Keratinocyte (primary cell): ENCODE measurements around the gene BMPER. TPM values are rescaled to one million over a fixed set of nuclear protein-coding genes. Genes with fewer than 3 reads are reported as not detected.

Source experiments
- DNase-seq: peaks from one replicate; pipeline ENCODE4 v3.0.0-alpha.2; 2011; ENCODE audit warnings: low read depth, missing footprints, low spot score
- FAIRE-seq: peaks from 2 replicates; lab custom pipeline; 2011; peaks lifted over from hg19 to GRCh38; lab: Jason Lieb, UNC
- H2AFZ ChIP-seq: 2 replicates; pipeline ENCODE4 v1.6.0; 2012; ENCODE audit warnings: low read length, control low read depth, inconsistent platforms; ENCODE audit not compliant: control insufficient read depth
- H3K27ac ChIP-seq: 2 replicates; pipeline ENCODE4 v1.5.1; 2011; ENCODE audit warnings: low read length; ENCODE audit not compliant: control insufficient read depth, insufficient read depth
- H3K27me3 ChIP-seq: 3 replicates; pipeline ENCODE4 v1.6.0; 2011; ENCODE audit warnings: low read length; ENCODE audit not compliant: control insufficient read depth, insufficient read depth; ENCODE audit errors: extremely low read depth
- H3K36me3 ChIP-seq, 2 experiments: 2 replicates in 1 of 2; 3 replicates in 1 of 2; pipeline ENCODE4 v1.5.1; 2011; ENCODE audit warnings: low read length in 2 of 2, mild to moderate bottlenecking in 1 of 2; ENCODE audit not compliant: control insufficient read depth in 2 of 2, insufficient read depth in 2 of 2; ENCODE audit errors: extremely low read depth in 1 of 2
- H3K4me1 ChIP-seq: 3 replicates; pipeline ENCODE4 v1.5.1; 2011; ENCODE audit warnings: low read length; ENCODE audit not compliant: control insufficient read depth, insufficient read depth; ENCODE audit errors: extremely low read depth
- H3K4me2 ChIP-seq: 3 replicates; pipeline ENCODE4 v1.6.0; 2011; ENCODE audit warnings: low read depth, low read length; ENCODE audit not compliant: control insufficient read depth, insufficient read depth; ENCODE audit errors: extremely low read depth
- H3K4me3 ChIP-seq, 3 experiments: fragments of 200-600 bp in 1 of 3; sonication (generic) in 1 of 3; 2 replicates in 2 of 3; 3 replicates in 1 of 3; pipeline ENCODE4 v1.5.1; 2011 to 2016; ENCODE audit warnings: low read length in 3 of 3, mild to moderate bottlenecking in 3 of 3, control low read depth in 2 of 3, inconsistent platforms in 1 of 3, low read depth in 1 of 3, mixed read lengths in 1 of 3, mixed run types in 1 of 3, moderate library complexity in 1 of 3; ENCODE audit not compliant: control insufficient read depth in 2 of 3, insufficient read depth in 2 of 3; ENCODE audit errors: extremely low read depth in 1 of 3
- H3K79me2 ChIP-seq: 2 replicates; pipeline ENCODE4 v1.6.0; 2012; ENCODE audit warnings: low read length; ENCODE audit not compliant: control insufficient read depth, insufficient read depth
- H3K9ac ChIP-seq: 3 replicates; pipeline ENCODE4 v1.6.0; 2011; ENCODE audit warnings: low read length; ENCODE audit not compliant: control insufficient read depth, insufficient read depth; ENCODE audit errors: extremely low read depth
- H3K9me1 ChIP-seq: 3 replicates; pipeline ENCODE4 v1.6.0; 2011; ENCODE audit warnings: low read length; ENCODE audit not compliant: control insufficient read depth, insufficient read depth; ENCODE audit errors: extremely low read depth
- H3K9me3 ChIP-seq: 2 replicates; pipeline ENCODE4 v1.5.1; 2012; ENCODE audit warnings: low read depth, low read length; ENCODE audit not compliant: control insufficient read depth
- H4K20me1 ChIP-seq: 3 replicates; pipeline ENCODE4 v1.6.0; 2011; ENCODE audit warnings: low read length; ENCODE audit not compliant: control insufficient read depth, insufficient read depth; ENCODE audit errors: extremely low read depth
- EZH2 ChIP-seq: IDR thresholded peaks from one replicate; pipeline ENCODE4 v1.6.1; 2012; ENCODE audit warnings: inconsistent platforms, mild to moderate bottlenecking, low read length, moderate library complexity
- dilution Hi-C: fragments of 300-500 bp; cut with MboI; formaldehyde crosslinking; loops from one replicate; pipeline ENCODE4 v1.7.0; 2020; ENCODE audit warnings: low sequenced_read_pairs; ENCODE audit not compliant: extremely low pct_ligation_motif_present
- polyA plus RNA-seq, 5 experiments: library from polyadenylated mRNA; depleted of rRNA in 3 of 5; stranded (reverse) in 3 of 5; stranded (forward) in 1 of 5; unstranded in 1 of 5; fragments of >200 nt; gene quantifications; 1 replicate in 1 of 5; 2 replicates in 3 of 5; 3 replicates in 1 of 5; pipeline versions ENCODE4 v1.2.1 to v1.2.3, GENCODE V29; 2011 to 2012; ENCODE audit warnings: missing spikeins in 2 of 5, low read depth in 1 of 5, low replicate concordance in 1 of 5
- TF ChIP-seq, protein P1 (sequence below), 3 experiments: IDR thresholded peaks in 1 of 3; conservative IDR thresholded peaks in 1 of 3; optimal IDR thresholded peaks in 1 of 3; 2 replicates in 2 of 3; 3 replicates in 1 of 3; pipeline versions ENCODE3 to v1.5.1; 2011; ENCODE audit warnings: low read length in 3 of 3, mild to moderate bottlenecking in 3 of 3, moderate library complexity in 2 of 3, control low read depth in 1 of 3, inconsistent platforms in 1 of 3; ENCODE audit not compliant: insufficient read depth in 2 of 3; ENCODE audit errors: extremely low read depth in 1 of 3

Gene BMPER
- polyA plus RNA-seq, 1 donor (not counting 4 experiments of a cell fraction or from before 2014, with no cell fraction given), result 0.67 TPM

DNA sequence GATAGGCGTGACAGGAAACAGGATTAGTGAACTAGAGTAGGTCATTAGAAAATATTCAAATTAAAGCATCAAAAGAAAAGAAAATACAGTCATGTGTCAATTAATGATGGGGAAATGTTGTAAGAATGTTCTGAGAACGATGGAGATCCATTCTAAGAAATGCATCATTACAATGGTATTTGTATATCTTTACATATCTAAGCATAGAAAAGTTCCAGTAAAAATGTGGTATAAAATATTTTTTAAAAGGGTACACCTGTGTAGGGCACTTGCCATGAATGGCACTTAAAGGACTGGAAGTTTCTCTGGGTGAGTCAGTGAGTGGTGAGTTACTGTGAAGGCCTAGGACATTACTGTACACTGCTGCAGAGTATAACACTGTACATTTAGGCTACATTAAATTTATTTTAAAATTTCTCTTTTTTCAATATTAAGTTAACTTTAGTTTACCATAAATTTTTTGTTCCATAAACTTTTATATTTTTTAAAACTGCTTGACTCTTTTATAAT is 282.5 kb downstream of the BMPER start:
- no peak overlapping the region for H3K4me3 ChIP-seq

DNA sequence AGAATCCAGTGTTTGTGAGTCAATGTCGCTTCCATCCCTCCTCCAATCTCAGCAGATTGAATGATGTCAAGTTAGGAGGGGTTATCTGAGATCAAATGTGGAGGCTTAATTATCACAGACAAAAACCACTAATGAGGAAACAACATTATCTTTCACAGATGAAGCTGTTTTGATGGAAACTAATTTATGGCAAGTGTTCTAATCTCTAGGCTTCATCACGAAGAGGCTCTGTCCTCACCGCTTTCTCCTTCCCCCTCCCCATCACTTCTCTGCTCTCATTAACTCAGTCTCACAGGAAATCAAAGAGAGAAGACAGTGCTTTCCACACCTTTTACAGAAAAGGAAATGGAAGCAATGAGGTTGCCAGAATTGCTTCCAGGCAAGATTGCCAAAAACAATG is 283.7 kb downstream of the BMPER start:
- H4K20me1 ChIP-seq, result no peaks in the 10 kb centered on the region
- no peak for DNase-seq
- no peak overlapping the region for H2AFZ ChIP-seq
- no peaks in the 10 kb centered on the region for H3K36me3 ChIP-seq
- no peaks in the 10 kb centered on the region for H3K4me1 ChIP-seq
- no peak for TF ChIP-seq EZH2
- TF ChIP-seq, protein P1, sequence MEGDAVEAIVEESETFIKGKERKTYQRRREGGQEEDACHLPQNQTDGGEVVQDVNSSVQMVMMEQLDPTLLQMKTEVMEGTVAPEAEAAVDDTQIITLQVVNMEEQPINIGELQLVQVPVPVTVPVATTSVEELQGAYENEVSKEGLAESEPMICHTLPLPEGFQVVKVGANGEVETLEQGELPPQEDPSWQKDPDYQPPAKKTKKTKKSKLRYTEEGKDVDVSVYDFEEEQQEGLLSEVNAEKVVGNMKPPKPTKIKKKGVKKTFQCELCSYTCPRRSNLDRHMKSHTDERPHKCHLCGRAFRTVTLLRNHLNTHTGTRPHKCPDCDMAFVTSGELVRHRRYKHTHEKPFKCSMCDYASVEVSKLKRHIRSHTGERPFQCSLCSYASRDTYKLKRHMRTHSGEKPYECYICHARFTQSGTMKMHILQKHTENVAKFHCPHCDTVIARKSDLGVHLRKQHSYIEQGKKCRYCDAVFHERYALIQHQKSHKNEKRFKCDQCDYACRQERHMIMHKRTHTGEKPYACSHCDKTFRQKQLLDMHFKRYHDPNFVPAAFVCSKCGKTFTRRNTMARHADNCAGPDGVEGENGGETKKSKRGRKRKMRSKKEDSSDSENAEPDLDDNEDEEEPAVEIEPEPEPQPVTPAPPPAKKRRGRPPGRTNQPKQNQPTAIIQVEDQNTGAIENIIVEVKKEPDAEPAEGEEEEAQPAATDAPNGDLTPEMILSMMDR (optimal IDR thresholded peaks at IDR 0.05 in 1 of 3, IDR thresholded peaks at IDR 0.05 in 1 of 3, conservative IDR thresholded peaks at IDR 0.05 in 1 of 3; ENCODE audit: extremely low read depth in 1 of 3, insufficient read depth in 2 of 3, low read length in 3 of 3), result no peak
- FAIRE-seq, result no peak
- dilution Hi-C loops, result no loop called here
- H3K9me1 ChIP-seq, result no peaks in the 10 kb centered on the region
- H3K27ac ChIP-seq, result no peak overlapping the region
- no peak overlapping the region for H3K4me2 ChIP-seq
- H3K79me2 ChIP-seq, result no peaks in the 10 kb centered on the region
- H3K4me3 ChIP-seq, result no peak overlapping the region
- no peak overlapping the region for H3K9ac ChIP-seq
- H3K27me3 ChIP-seq, result no peaks in the 10 kb centered on the region
- H3K9me3 ChIP-seq, result no peaks in the 10 kb centered on the region

More for the DNA sequence above, 282.5 kb downstream of the BMPER start:
- Histone ChIP-seq H2AFZ (no peak overlapping the region), H3K4me2 (no peak overlapping the region), H3K9me3 (no peaks in the 10 kb centered on the region), H3K27ac (no peak overlapping the region), H4K20me1 (no peaks in the 10 kb centered on the region), H3K27me3 (no peaks in the 10 kb centered on the region), H3K9ac (no peak overlapping the region), H3K4me1 (no peaks in the 10 kb centered on the region), H3K79me2 (no peaks in the 10 kb centered on the region), H3K36me3 (no peaks in the 10 kb centered on the region), H3K9me1 (no peaks in the 10 kb centered on the region)
- TF ChIP-seq, protein P1 (optimal IDR thresholded peaks at IDR 0.05 in 1 of 3, IDR thresholded peaks at IDR 0.05 in 1 of 3, conservative IDR thresholded peaks at IDR 0.05 in 1 of 3; ENCODE audit: extremely low read depth in 1 of 3, insufficient read depth in 2 of 3, low read length in 3 of 3), result no peak
- TF ChIP-seq EZH2, result no peak
- no peak for DNase-seq
- no peak for FAIRE-seq
- dilution Hi-C loops, result no loop called here
